NCI-H226 (cell line): ENCODE measurements around the gene CDRT15L2.
"Not testable (repeated sequence)": the region's sequence is repeated elsewhere in the genome, so short reads cannot be mapped to it uniquely, and the experiment has no call there.

Experiments used
- DNase-seq: peaks from one replicate; pipeline ENCODE4 v3.0.0-alpha.2; 2015

CDRT15L2 gene

GRCh38 chr17:20579424-20579823 lies at the start of gene CDRT15L2:
TSS of gene CDRT15L2 (plus strand) at chr17:20579724. CDS start at chr17:20579744, 20 bp downstream.
- DNase-seq = not testable (repeated sequence)

- DNase-seq = not testable (repeated sequence)
These were observed 49.4 kb upstream of the CDRT15L2 start for GRCh38 chr17:20530104-20530503.

GRCh38 chr17:20532544-20533090 lies 46.9 kb upstream of the CDRT15L2 start:
- not testable (repeated sequence) for DNase-seq

- not testable (repeated sequence) for DNase-seq
These were observed 46.3 kb upstream of the CDRT15L2 start for GRCh38 chr17:20533206-20533605.

GRCh38 chr17:20534711-20535550 lies 44.6 kb upstream of the CDRT15L2 start:
- DNase-seq = not testable (repeated sequence)

GRCh38 chr17:20540414-20540813 lies 39.1 kb upstream of the CDRT15L2 start:
- DNase-seq = not testable (repeated sequence)

- not testable (repeated sequence) for DNase-seq
These were observed 38.7 kb upstream of the CDRT15L2 start for GRCh38 chr17:20540865-20541264.

- not testable (repeated sequence) for DNase-seq
These were observed 37.5 kb upstream of the CDRT15L2 start for GRCh38 chr17:20541853-20542546.

GRCh38 chr17:20547923-20548322 lies 31.6 kb upstream of the CDRT15L2 start:
- not testable (repeated sequence) for DNase-seq

- not testable (repeated sequence) for DNase-seq
These were observed 26.6 kb upstream of the CDRT15L2 start for GRCh38 chr17:20552920-20553319.

- not testable (repeated sequence) for DNase-seq
These were observed 24.8 kb upstream of the CDRT15L2 start for GRCh38 chr17:20554728-20555127.

GRCh38 chr17:20555135-20556010 lies 24.2 kb upstream of the CDRT15L2 start:
- DNase-seq = not testable (repeated sequence)

- not testable (repeated sequence) for DNase-seq
These were observed 21.4 kb upstream of the CDRT15L2 start for GRCh38 chr17:20558096-20558495.

- DNase-seq = not testable (repeated sequence)
These were observed 20.5 kb upstream of the CDRT15L2 start for GRCh38 chr17:20559018-20559417.

- DNase-seq = no peak
These were observed 16.9 kb upstream of the CDRT15L2 start for GRCh38 chr17:20562587-20562986.

- DNase-seq = not testable (repeated sequence)
These were observed 14.3 kb upstream of the CDRT15L2 start for GRCh38 chr17:20565245-20565644.

GRCh38 chr17:20565711-20566110 lies 13.8 kb upstream of the CDRT15L2 start:
- no peak for DNase-seq

- DNase-seq = not testable (repeated sequence)
These were observed 12.8 kb upstream of the CDRT15L2 start for GRCh38 chr17:20566736-20567135.

GRCh38 chr17:20567421-20567820 lies 12.1 kb upstream of the CDRT15L2 start:
- DNase-seq = not testable (repeated sequence)

GRCh38 chr17:20568604-20569003 lies 10.9 kb upstream of the CDRT15L2 start:
- DNase-seq = not testable (repeated sequence)

- DNase-seq = not testable (repeated sequence)
These were observed 7.9 kb upstream of the CDRT15L2 start for GRCh38 chr17:20571653-20572052.

GRCh38 chr17:20573216-20573615 lies 6.3 kb upstream of the CDRT15L2 start:
- DNase-seq = not testable (repeated sequence)
